Measurements from ENCODE around the gene SPINK1.

GRCh38 chr5:147826361-147826760, 5.1 kb downstream of the SPINK1 start:
- TF ChIP-seq GTF3A (CRISPR knock-in tag; conservative IDR thresholded peaks at IDR 0.05) (no peak), CEBPZ (IDR thresholded peaks at IDR 0.05; ENCODE audit: low read length) (no peak), ZSCAN12 (CRISPR knock-in tag; IDR thresholded peaks at IDR 0.05) (no peak)
- TF ChIP-seq, protein P1, sequence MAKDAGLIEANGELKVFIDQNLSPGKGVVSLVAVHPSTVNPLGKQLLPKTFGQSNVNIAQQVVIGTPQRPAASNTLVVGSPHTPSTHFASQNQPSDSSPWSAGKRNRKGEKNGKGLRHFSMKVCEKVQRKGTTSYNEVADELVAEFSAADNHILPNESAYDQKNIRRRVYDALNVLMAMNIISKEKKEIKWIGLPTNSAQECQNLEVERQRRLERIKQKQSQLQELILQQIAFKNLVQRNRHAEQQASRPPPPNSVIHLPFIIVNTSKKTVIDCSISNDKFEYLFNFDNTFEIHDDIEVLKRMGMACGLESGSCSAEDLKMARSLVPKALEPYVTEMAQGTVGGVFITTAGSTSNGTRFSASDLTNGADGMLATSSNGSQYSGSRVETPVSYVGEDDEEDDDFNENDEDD (CRISPR knock-in tag; IDR thresholded peaks at IDR 0.05; ENCODE audit: borderline replicate concordance): no peak

Measured in HepG2 (cell line).